Psoas muscle (tissue), 8 donors: Measurements from ENCODE around the gene PHF14. TPM values are rescaled to one million over a fixed set of nuclear protein-coding genes. Genes with fewer than 3 reads are reported as not detected.

Experiments used
- ATAC-seq, 4 donors: fragments of 200-7000 bp; cut with Tn5 transposase; one replicate each; pipeline ENCODE4 v1.9.1; 2020; ENCODE audit warnings: moderate library complexity in 3 of 4, mild to moderate bottlenecking in 2 of 4
- DNase-seq, 2 donors: peaks; one replicate each; pipeline ENCODE4 v3.0.0-alpha.2; 2020
- H3K27ac ChIP-seq: fragments of 200-600 bp; one replicate; pipeline ENCODE4 v1.8.0; 2022
- H3K27me3 ChIP-seq, 3 donors: fragments of 200-600 bp in 1 of 3; one replicate each; pipeline versions ENCODE4 v1.6.1 to v1.8.0; 2013 to 2022; ENCODE audit warnings: low read length in 2 of 3, mild to moderate bottlenecking in 2 of 3, moderate library complexity in 1 of 3; ENCODE audit not compliant: insufficient read depth in 3 of 3
- H3K36me3 ChIP-seq, 2 donors: fragments of 200-600 bp in 1 of 2; one replicate each; pipeline versions ENCODE4 v1.6.1 to v1.8.0; 2013 to 2022; ENCODE audit warnings: low read depth in 1 of 2, mild to moderate bottlenecking in 1 of 2, moderate library complexity in 1 of 2; ENCODE audit not compliant: insufficient read depth in 1 of 2
- H3K4me1 ChIP-seq: fragments of 200-600 bp; one replicate; pipeline ENCODE4 v1.8.0; 2022
- H3K4me3 ChIP-seq: fragments of 200-600 bp; one replicate; pipeline ENCODE4 v1.8.0; 2022; ENCODE audit warnings: mild to moderate bottlenecking
- H3K9me3 ChIP-seq: fragments of 200-600 bp; one replicate; pipeline ENCODE4 v1.8.0; 2022
- WGBS, 3 donors: extraction: QIAGEN DNeasy Blood & Tissue Kit; methylation state at CpG; one replicate each; pipeline versions ENCODE4 v1.1.6 to v1.1.7; 2013; 5-methylcytosine and 5-hydroxymethylcytosine counted together
- intact Hi-C, 2 donors: fragments of 100-400 bp; cut with DNase I; formaldehyde crosslinking; loops; one replicate each; pipeline versions ENCODE4 v1.11.0 to v1.14.2; 2022
- polyA plus RNA-seq, 3 donors: library from polyadenylated mRNA; stranded (reverse); fragments of 200-250 nt; gene quantifications; one replicate each; pipeline ENCODE4 v1.2.3, GENCODE V29; 2013
- total RNA-seq, 4 donors: library from RNA; stranded (reverse); fragmentation: NEBNext Ultra II Directional in 2 of 4; extraction: Animal tissue kit (Norgen Biotek cat#: 25700) in 2 of 4; gene quantifications; one replicate each; pipeline versions ENCODE4 v1.2.1 to v1.2.4, GENCODE V29; 2021 to 2023
- TF ChIP-seq, protein P1 (sequence below): fragments of 200-600 bp; IDR thresholded peaks from one replicate; pipeline ENCODE4 v1.8.0; 2022; ENCODE audit warnings: antibody characterized with exemption
- donor health status: healthy with polysubstance abuse.
- donor health status: DM: no; HTN: no; CAD: no; lungs with moderate emphysema.
- donor health status: Bipolar disorder and iron deficiency.
- donor health status: healthy.
- donor health status: DM: yes; HTN: yes; CAD: no.
- donor health status: DM: no; HTN: no; CAD: no.
- donor health status: DM: no; HTN: no; CAD: no.
- donor health status: DM: yes; HTN: yes; CAD: no.

Gene PHF14
- total and polyA plus RNA-seq, 7 donors = 10.8 to 17.8 (median 13.8) TPM

DNA sequence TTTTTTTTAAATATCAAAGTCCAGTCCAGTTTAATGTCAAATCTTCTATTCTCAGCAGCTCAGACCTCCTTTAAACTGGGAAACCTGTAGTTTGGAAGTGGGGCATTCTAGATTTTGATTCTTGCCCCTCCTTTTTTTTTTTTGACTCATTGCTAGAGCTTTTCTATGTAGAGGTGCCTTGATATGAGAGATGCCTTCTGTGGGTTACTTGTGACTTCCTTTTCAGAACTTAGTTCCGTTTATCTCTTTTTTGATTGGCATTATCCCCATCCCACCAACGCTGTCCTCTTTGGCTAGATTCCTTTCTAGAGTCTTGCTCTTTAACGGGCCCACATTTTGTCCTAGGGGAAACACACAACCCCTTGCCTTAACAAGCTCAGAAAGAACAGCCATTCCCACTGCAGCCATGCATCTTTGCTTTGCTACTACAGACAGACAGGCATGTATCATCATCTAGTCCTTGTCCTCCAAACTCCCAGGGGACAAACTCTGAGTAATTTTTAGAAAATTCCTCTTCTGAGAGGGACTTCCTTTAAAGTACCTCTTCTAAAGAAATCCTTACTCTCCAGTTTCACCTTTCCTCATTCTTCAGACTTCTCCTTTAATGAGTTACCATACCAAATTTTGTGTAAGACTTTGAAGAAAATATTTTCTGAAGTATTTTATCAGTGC, 153.6 kb downstream of the PHF14 start:
- Histone ChIP-seq H3K27ac (no peak overlapping the region), H3K27me3 (no peaks in the 10 kb centered on the region), H3K4me3 (no peak overlapping the region), H3K4me1 (no peaks in the 10 kb centered on the region), H3K36me3 (no peaks in the 10 kb centered on the region), H3K9me3 (no peaks in the 10 kb centered on the region)
- TF ChIP-seq, protein P1, sequence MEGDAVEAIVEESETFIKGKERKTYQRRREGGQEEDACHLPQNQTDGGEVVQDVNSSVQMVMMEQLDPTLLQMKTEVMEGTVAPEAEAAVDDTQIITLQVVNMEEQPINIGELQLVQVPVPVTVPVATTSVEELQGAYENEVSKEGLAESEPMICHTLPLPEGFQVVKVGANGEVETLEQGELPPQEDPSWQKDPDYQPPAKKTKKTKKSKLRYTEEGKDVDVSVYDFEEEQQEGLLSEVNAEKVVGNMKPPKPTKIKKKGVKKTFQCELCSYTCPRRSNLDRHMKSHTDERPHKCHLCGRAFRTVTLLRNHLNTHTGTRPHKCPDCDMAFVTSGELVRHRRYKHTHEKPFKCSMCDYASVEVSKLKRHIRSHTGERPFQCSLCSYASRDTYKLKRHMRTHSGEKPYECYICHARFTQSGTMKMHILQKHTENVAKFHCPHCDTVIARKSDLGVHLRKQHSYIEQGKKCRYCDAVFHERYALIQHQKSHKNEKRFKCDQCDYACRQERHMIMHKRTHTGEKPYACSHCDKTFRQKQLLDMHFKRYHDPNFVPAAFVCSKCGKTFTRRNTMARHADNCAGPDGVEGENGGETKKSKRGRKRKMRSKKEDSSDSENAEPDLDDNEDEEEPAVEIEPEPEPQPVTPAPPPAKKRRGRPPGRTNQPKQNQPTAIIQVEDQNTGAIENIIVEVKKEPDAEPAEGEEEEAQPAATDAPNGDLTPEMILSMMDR = no peak
- ATAC-seq = no peak
- 78 to 82% (median 82%) methylated on average over 3 of the region's 3 CpGs for WGBS, 3 donors
- intact Hi-C loops = no loop called here
- no peak for DNase-seq

DNA sequence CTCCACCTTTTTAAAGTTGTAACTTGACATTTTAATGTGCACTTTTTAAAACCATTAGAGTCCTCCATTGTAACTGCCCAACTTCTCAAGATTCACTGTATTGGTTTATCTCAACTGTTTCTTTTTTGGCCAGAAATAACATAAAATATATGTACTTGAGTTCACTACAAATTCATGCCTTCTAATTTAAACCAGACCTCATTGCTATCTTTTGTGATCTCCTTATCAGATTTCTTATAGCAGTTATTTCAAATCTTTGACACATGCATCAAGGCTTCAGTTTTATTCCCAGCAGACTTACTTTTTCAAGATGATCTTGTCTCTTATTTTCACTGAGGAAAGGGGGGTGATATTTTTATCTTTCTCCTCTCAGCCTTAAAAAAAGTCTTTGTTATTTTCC, 154.3 kb downstream of the PHF14 start:
- Histone ChIP-seq H3K27ac (no peak overlapping the region), H3K36me3 (no peaks in the 10 kb centered on the region), H3K4me3 (no peak overlapping the region), H3K9me3 (no peaks in the 10 kb centered on the region), H3K4me1 (no peaks in the 10 kb centered on the region), H3K27me3 (no peaks in the 10 kb centered on the region)
- DNase-seq = no peak
- TF ChIP-seq, protein P1 = no peak
- intact Hi-C loops = no loop called here
- ATAC-seq = no peak

DNA sequence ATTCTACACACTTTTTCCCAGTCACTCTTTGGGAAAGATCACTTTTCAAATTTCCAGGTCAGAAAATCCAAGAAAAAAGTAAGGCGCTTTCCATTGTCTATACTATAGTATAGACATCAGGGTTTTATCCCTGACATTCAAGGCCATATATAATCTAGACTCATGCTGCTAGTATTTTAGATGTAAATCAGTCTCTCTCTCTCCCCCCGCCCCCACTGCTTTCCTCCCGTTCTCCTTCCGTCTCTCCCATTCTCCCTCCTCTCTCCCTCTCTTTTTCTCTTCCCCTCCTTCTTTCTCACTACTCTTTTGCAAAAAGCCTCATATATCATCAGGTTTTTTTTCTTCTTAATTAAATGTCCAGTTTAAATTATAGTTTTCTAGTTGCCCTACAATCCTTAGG, 154.8 kb downstream of the PHF14 start:
- Histone ChIP-seq H3K4me3 (no peak overlapping the region), H3K9me3 (no peaks in the 10 kb centered on the region), H3K27me3 (no peaks in the 10 kb centered on the region), H3K27ac (no peak overlapping the region), H3K4me1 (no peaks in the 10 kb centered on the region), H3K36me3 (no peaks in the 10 kb centered on the region)
- intact Hi-C loops = no loop called here
- TF ChIP-seq, protein P1 = no peak
- no peak for ATAC-seq
- 86 to 93% (median 91%) methylated on average over 4 of the region's 4 CpGs for WGBS, 3 donors
- DNase-seq = no peak

DNA sequence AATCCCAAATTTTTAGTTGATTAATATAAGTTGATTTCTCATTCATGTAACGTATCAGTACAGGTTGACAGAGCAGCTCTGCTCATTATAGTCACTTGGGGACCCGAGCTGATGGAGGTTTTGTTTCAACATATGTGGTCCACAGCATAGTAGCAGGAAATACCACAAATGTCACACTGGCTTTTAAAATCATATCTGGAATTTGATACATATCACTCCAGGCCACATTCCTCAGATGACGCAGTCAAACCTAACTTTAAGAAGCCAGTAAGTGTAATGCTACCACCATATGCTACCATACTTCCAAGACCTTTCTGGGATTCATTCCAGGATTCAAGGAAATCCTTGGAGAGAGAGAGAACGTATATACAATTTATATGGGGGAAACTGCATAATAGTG, 156.3 kb downstream of the PHF14 start:
- Histone ChIP-seq H3K36me3 (no peaks in the 10 kb centered on the region), H3K27me3 (no peaks in the 10 kb centered on the region), H3K27ac (no peak overlapping the region), H3K4me1 (no peaks in the 10 kb centered on the region), H3K4me3 (no peak overlapping the region), H3K9me3 (no peaks in the 10 kb centered on the region)
- DNase-seq (no peak), ATAC-seq (no peak)
- TF ChIP-seq, protein P1 = no peak
- 71 to 81% (median 71%) methylated on average over 4 of the region's 4 CpGs for WGBS, 3 donors
- intact Hi-C loops = no loop called here

DNA sequence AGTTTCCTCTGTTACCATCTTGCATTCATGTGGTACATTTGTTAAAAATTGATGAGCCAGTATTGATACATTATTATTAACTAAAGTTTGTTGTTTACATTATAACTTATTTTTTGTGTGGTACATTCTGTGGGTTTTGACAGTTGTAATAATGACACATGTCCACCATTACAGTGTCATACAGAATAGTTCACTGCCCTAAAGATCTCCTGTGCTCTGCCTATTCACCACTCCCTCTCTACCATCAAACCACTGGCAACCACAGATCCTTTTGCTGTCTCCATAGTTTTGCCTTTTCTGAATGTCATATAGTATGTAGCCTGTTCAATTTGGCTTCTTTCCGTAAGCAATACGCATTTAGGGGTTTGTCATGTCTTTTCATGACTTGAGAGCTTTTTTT, 156.9 kb downstream of the PHF14 start:
- ATAC-seq (no peak), DNase-seq (no peak)
- H3K27me3 ChIP-seq = no peaks in the 10 kb centered on the region
- no peaks in the 10 kb centered on the region for H3K36me3 ChIP-seq
- no peak overlapping the region for H3K27ac ChIP-seq
- H3K4me1 ChIP-seq = no peaks in the 10 kb centered on the region
- H3K4me3 ChIP-seq = no peak overlapping the region
- H3K9me3 ChIP-seq = no peaks in the 10 kb centered on the region
- 97 to 98% (median 98%) methylated on average over 2 of the region's 2 CpGs for WGBS, 3 donors
- intact Hi-C loops = no loop called here
- TF ChIP-seq, protein P1 = no peak
